HepG2 (cell line): ENCODE results near the gene SLC48A1. TPM values are rescaled to one million over a fixed set of nuclear protein-coding genes. Genes with fewer than 3 reads are reported as not detected.
A peak's percentile ranks its signal among the peaks of the same experiment; 100 is the strongest.

Experiments used
- CCAR2 ChIP-seq: fragments of 200-400 bp; formaldehyde crosslinking; optimal IDR thresholded peaks from 2 replicates; pipeline ENCODE3; 2018; ENCODE audit warnings: low read depth, mild to moderate bottlenecking, low read length, moderate library complexity
- CEBPG ChIP-seq: IDR thresholded peaks from 2 replicates; pipeline ENCODE4 v1.6.1; 2016
- DPF2 ChIP-seq: sonication (generic); formaldehyde crosslinking; IDR thresholded peaks from 2 replicates; pipeline ENCODE4 v1.4.0; 2020; ENCODE audit warnings: mild to moderate bottlenecking, low read depth, missing genetic modification reagents, borderline replicate concordance
- ONECUT2 ChIP-seq: sonication (generic); formaldehyde crosslinking; IDR thresholded peaks from 2 replicates; pipeline ENCODE4 v1.4.0; 2020; ENCODE audit warnings: missing genetic modification reagents
- PRDM4 ChIP-seq: sonication (generic); formaldehyde crosslinking; IDR thresholded peaks from 2 replicates; pipeline ENCODE4 v1.9.0; 2021; ENCODE audit warnings: missing genetic modification reagents, borderline replicate concordance
- SNRNP70 ChIP-seq: fragments of 200-400 bp; formaldehyde crosslinking; IDR thresholded peaks from 2 replicates; pipeline ENCODE4 v1.6.1; 2017; ENCODE audit warnings: mild to moderate bottlenecking, low read depth, low read length, moderate library complexity
- ZNF382 ChIP-seq: sonication (generic); formaldehyde crosslinking; IDR thresholded peaks from 2 replicates; pipeline ENCODE4 v1.5.0; 2020; ENCODE audit warnings: missing genetic modification reagents, mild to moderate bottlenecking, borderline replicate concordance
- ZNF530 ChIP-seq: sonication (generic); formaldehyde crosslinking; IDR thresholded peaks from 2 replicates; pipeline ENCODE4 v1.5.0; 2020; ENCODE audit warnings: low read depth, mild to moderate bottlenecking, missing genetic modification reagents
- ZNF770 ChIP-seq: sonication (generic); formaldehyde crosslinking; IDR thresholded peaks from 2 replicates; pipeline ENCODE4 v1.5.0; 2020; ENCODE audit warnings: mild to moderate bottlenecking, missing genetic modification reagents
- ZNF772 ChIP-seq: sonication (generic); formaldehyde crosslinking; IDR thresholded peaks from 2 replicates; pipeline ENCODE4 v1.5.0; 2020; ENCODE audit warnings: mild to moderate bottlenecking, missing genetic modification reagents
- polyA plus RNA-seq, 8 experiments: library from polyadenylated mRNA; depleted of rRNA in 3 of 8; stranded (reverse) in 7 of 8; unstranded in 1 of 8; fragments of >200 nt; fragmentation: Illumina TruSeq in 4 of 8; extraction: Trizol in 4 of 8; gene quantifications; 2 replicates each; pipeline versions ENCODE4 v1.2.1 to v1.2.3, GENCODE V29; 2011 to 2016; ENCODE audit warnings: low read depth in 4 of 8, missing spikeins in 1 of 8, mixed read lengths in 1 of 8; ENCODE audit not compliant: insufficient read depth in 1 of 8
- total RNA-seq, 5 experiments: library from RNA; depleted of rRNA; stranded (reverse); fragments of >200 nt; fragmentation: Illumina TruSeq; extraction: Trizol; gene quantifications; 2 replicates each; pipeline ENCODE4 v1.2.3, GENCODE V29; 2016; ENCODE audit warnings: low read depth in 1 of 5
- TF ChIP-seq, protein P1 (sequence below): sonication (generic); formaldehyde crosslinking; IDR thresholded peaks from 2 replicates; pipeline ENCODE4 v1.5.0; 2020; ENCODE audit warnings: mild to moderate bottlenecking, missing genetic modification reagents, moderate library complexity
- TF ChIP-seq, protein P2 (sequence below): sonication (generic); formaldehyde crosslinking; IDR thresholded peaks from 2 replicates; pipeline ENCODE4 v1.8.0; 2022; ENCODE audit warnings: missing genetic modification reagents, low read depth, mild to moderate bottlenecking, borderline replicate concordance
- TF ChIP-seq, protein P3 (sequence below): sonication (generic); formaldehyde crosslinking; IDR thresholded peaks from 2 replicates; pipeline ENCODE4 v1.5.1; 2020; ENCODE audit warnings: mild to moderate bottlenecking, missing genetic modification reagents, moderate library complexity
- TF ChIP-seq, protein P4 (sequence below): sonication (generic); formaldehyde crosslinking; IDR thresholded peaks from 2 replicates; pipeline ENCODE4 v1.4.0; 2020; ENCODE audit warnings: missing genetic modification reagents
- TF ChIP-seq, protein P5 (sequence below): sonication (generic); formaldehyde crosslinking; IDR thresholded peaks from 2 replicates; pipeline ENCODE4 v1.4.0; 2020; ENCODE audit warnings: missing genetic modification reagents, low read depth, mild to moderate bottlenecking, borderline replicate concordance

Gene SLC48A1
- total and polyA plus RNA-seq, 2 of the 13 experiments (the other 11 are each of a cell fraction or from before 2014, with no cell fraction given): 2.2 to 3.7 TPM

DNA sequence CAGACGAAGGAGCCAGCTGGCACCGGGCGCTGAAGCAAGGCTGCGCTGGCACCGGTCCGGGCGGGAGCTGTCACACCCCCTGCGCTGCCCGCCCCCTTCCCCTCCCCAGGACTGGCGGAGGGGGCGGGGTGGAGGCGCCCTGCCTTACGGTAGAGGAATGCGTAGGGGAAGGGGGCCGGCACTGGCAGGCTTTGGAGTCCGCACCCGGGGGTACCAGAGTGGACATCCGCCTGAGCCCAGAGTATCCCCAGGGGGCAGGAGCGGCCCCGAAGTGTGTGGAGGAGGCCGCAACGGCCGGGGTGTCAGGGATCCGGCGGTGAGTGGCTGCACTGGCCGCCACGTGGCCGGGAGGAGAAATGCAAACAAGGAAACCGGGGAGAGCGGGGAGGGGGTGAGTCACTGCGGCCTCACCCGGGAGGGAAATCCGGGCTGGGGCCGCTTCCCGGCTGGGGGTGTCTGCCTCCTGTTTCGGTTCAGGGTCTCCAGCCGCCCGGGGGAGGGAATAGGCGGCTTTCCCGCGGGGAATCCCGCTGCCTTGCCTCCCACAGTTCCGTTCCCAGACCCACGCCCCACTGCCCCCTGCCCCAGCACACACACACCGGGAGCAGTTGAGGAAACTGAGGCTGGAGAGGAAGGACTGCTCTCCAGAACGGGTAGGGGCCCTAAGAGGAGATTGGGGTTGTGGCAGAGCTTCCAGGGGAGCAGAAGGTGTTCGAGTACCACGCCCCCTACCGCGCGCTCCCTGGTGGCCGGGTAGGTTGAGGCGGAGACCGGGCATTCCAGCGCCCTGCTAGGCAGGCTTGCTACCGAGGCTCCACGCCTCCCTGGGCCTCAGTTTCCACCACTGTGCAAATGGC is 14.0 kb upstream of the SLC48A1 start, which contains the start of gene RAPGEF3 (continued):
- TF ChIP-seq PRDM4 (no peak), ONECUT2 (no peak), ZNF772 (CRISPR knock-in tag) (no peak), CCAR2 (no peak), ZNF530 (CRISPR knock-in tag) (no peak), CEBPG (CRISPR knock-in tag) (no peak), ZNF770 (CRISPR knock-in tag) (no peak), DPF2 (CRISPR knock-in tag) (no peak), ZNF382 (CRISPR knock-in tag) (no peak), SNRNP70 (no peak)
- TF ChIP-seq, protein P1, sequence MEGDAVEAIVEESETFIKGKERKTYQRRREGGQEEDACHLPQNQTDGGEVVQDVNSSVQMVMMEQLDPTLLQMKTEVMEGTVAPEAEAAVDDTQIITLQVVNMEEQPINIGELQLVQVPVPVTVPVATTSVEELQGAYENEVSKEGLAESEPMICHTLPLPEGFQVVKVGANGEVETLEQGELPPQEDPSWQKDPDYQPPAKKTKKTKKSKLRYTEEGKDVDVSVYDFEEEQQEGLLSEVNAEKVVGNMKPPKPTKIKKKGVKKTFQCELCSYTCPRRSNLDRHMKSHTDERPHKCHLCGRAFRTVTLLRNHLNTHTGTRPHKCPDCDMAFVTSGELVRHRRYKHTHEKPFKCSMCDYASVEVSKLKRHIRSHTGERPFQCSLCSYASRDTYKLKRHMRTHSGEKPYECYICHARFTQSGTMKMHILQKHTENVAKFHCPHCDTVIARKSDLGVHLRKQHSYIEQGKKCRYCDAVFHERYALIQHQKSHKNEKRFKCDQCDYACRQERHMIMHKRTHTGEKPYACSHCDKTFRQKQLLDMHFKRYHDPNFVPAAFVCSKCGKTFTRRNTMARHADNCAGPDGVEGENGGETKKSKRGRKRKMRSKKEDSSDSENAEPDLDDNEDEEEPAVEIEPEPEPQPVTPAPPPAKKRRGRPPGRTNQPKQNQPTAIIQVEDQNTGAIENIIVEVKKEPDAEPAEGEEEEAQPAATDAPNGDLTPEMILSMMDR (CRISPR knock-in tag): peak; percentile 61
- TF ChIP-seq, protein P2, sequence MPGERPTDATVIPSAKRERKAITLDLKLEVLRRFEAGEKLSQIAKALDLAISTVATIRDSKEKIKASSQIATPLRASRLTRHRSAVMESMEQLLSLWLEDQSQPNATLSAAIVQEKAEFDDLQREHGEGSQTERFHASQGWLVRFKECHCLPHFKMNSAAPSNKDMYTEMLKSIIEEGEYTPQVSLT (CRISPR knock-in tag): no peak
- TF ChIP-seq, protein P3, sequence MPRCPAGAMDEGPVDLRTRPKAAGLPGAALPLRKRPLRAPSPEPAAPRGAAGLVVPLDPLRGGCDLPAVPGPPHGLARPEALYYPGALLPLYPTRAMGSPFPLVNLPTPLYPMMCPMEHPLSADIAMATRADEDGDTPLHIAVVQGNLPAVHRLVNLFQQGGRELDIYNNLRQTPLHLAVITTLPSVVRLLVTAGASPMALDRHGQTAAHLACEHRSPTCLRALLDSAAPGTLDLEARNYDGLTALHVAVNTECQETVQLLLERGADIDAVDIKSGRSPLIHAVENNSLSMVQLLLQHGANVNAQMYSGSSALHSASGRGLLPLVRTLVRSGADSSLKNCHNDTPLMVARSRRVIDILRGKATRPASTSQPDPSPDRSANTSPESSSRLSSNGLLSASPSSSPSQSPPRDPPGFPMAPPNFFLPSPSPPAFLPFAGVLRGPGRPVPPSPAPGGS (CRISPR knock-in tag): 0 out of 2 replicates have a peak, but pooled peaks have one; percentile 21
- TF ChIP-seq, protein P4, sequence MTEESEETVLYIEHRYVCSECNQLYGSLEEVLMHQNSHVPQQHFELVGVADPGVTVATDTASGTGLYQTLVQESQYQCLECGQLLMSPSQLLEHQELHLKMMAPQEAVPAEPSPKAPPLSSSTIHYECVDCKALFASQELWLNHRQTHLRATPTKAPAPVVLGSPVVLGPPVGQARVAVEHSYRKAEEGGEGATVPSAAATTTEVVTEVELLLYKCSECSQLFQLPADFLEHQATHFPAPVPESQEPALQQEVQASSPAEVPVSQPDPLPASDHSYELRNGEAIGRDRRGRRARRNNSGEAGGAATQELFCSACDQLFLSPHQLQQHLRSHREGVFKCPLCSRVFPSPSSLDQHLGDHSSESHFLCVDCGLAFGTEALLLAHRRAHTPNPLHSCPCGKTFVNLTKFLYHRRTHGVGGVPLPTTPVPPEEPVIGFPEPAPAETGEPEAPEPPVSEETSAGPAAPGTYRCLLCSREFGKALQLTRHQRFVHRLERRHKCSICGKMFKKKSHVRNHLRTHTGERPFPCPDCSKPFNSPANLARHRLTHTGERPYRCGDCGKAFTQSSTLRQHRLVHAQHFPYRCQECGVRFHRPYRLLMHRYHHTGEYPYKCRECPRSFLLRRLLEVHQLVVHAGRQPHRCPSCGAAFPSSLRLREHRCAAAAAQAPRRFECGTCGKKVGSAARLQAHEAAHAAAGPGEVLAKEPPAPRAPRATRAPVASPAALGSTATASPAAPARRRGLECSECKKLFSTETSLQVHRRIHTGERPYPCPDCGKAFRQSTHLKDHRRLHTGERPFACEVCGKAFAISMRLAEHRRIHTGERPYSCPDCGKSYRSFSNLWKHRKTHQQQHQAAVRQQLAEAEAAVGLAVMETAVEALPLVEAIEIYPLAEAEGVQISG: peak; percentile 64; the same call in 1 of the 2 replicates
- TF ChIP-seq, protein P5, sequence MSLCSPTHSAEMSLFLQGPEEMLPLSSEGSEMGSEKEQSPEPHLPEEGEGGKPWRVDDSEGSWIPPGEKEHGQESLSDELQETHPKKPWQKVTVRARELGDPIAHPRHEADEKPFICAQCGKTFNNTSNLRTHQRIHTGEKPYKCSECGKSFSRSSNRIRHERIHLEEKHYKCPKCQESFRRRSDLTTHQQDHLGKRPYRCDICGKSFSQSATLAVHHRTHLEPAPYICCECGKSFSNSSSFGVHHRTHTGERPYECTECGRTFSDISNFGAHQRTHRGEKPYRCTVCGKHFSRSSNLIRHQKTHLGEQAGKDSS (CRISPR knock-in tag): no peak
